PC-3 (cell line): ENCODE results near the gene IQSEC1. TPM values are rescaled to one million over a fixed set of nuclear protein-coding genes. Genes with fewer than 3 reads are reported as not detected.

Experiments used
- ATAC-seq: fragments of 200-7000 bp; cut with Tn5 transposase; 2 replicates; pipeline ENCODE4 v1.9.1; 2020; ENCODE audit warnings: mild to moderate bottlenecking, moderate library complexity
- BruUV-seq: library from RNA; stranded (reverse); fragments of 400-500 nt; replicated peaks from 2 replicates; lab custom pipeline; 2021; lab: Mats Ljungman, UMichigan
- CTCF ChIA-PET: fragments of 300-600 bp; sonication (Branson Sonifier 250); formaldehyde crosslinking; loops from one replicate; lab custom pipeline; 2022; ENCODE audit warnings: antibody characterized with exemption; lab: Charles Lee
- POLR2A ChIA-PET: fragments of 300-600 bp; sonication (Branson Sonifier 250); formaldehyde crosslinking; loops from one replicate; lab custom pipeline; 2022; ENCODE audit warnings: antibody characterized with exemption; ENCODE audit not compliant: unreplicated experiment; lab: Charles Lee
- DNase-seq: peaks from one replicate; pipeline ENCODE4 v3.0.0-alpha.2; 2015
- H2AFZ ChIP-seq: fragments of 300-600 bp; sonication (generic); 2 replicates; pipeline ENCODE4 v1.6.0; 2016; ENCODE audit warnings: antibody characterized with exemption, low read length
- H3F3A ChIP-seq: fragments of 300-600 bp; sonication (generic); one replicate; pipeline ENCODE4 v1.6.0; 2017; ENCODE audit warnings: antibody characterized with exemption, low read length, control low read depth, mild to moderate bottlenecking; ENCODE audit not compliant: unreplicated experiment
- H3K27ac ChIP-seq: fragments of 300-600 bp; sonication (generic); 2 replicates; pipeline ENCODE4 v1.5.1; 2016; ENCODE audit warnings: mild to moderate bottlenecking, low read length
- H3K27me3 ChIP-seq: fragments of 300-600 bp; sonication (generic); 2 replicates; pipeline ENCODE4 v1.6.1; 2016; ENCODE audit warnings: low read length, mixed read lengths
- H3K36me3 ChIP-seq: fragments of 300-600 bp; sonication (generic); 2 replicates; pipeline ENCODE4 v1.6.1; 2016; ENCODE audit warnings: low read depth, mixed run types, low read length, mixed read lengths
- H3K4me1 ChIP-seq: fragments of 300-600 bp; sonication (generic); 2 replicates; pipeline ENCODE4 v1.5.1; 2016; ENCODE audit warnings: low read length; ENCODE audit not compliant: insufficient read depth
- H3K4me2 ChIP-seq: fragments of 300-600 bp; sonication (generic); 2 replicates; pipeline ENCODE4 v1.6.0; 2016; ENCODE audit warnings: low read length
- H3K4me3 ChIP-seq: fragments of 300-600 bp; sonication (generic); 2 replicates; pipeline ENCODE4 v1.5.1; 2016; ENCODE audit warnings: mild to moderate bottlenecking, low read length, mixed read lengths
- H3K79me2 ChIP-seq: fragments of 300-600 bp; sonication (generic); 2 replicates; pipeline ENCODE4 v1.6.1; 2017; ENCODE audit warnings: low read length, mixed read lengths
- H3K9ac ChIP-seq: fragments of 300-600 bp; sonication (generic); 2 replicates; pipeline ENCODE4 v1.6.0; 2016; ENCODE audit warnings: mild to moderate bottlenecking, low read length
- H3K9me2 ChIP-seq: fragments of 300-600 bp; sonication (generic); replicated peaks from 2 replicates; pipeline ENCODE4 v1.6.1; 2016; ENCODE audit warnings: mixed run types, low read length, mixed read lengths
- H3K9me3 ChIP-seq: fragments of 300-600 bp; sonication (generic); 2 replicates; pipeline ENCODE4 v1.6.1; 2016; ENCODE audit warnings: low read length, mixed read lengths
- H4K20me1 ChIP-seq: fragments of 300-600 bp; sonication (generic); 2 replicates; pipeline ENCODE4 v1.6.1; 2016; ENCODE audit warnings: low read length, mixed read lengths
- CTCF ChIP-seq: fragments of 300-600 bp; sonication (generic); conservative IDR thresholded peaks from 2 replicates; pipeline ENCODE4 v1.5.1; 2017; ENCODE audit warnings: antibody characterized with exemption, low read depth, mild to moderate bottlenecking, low read length
- EZH2 ChIP-seq: fragments of 300-600 bp; sonication (generic); IDR thresholded peaks from one replicate; pipeline ENCODE4 v1.6.1; 2017; ENCODE audit warnings: antibody characterized with exemption, mild to moderate bottlenecking, low read length; ENCODE audit not compliant: unreplicated experiment
- EZH2phosphoT487 ChIP-seq: fragments of 300-600 bp; sonication (generic); IDR thresholded peaks from 2 replicates; pipeline ENCODE4 v1.6.1; 2018; ENCODE audit warnings: mild to moderate bottlenecking, antibody characterized with exemption, low read length, borderline replicate concordance
- intact Hi-C: fragments of 100-400 bp; cut with micrococcal nuclease; formaldehyde crosslinking; loops from 2 replicates; pipeline ENCODE4 v1.9.0; 2023
- total RNA-seq: library from RNA; depleted of rRNA; stranded (reverse); fragments of >200 nt; gene quantifications from 2 replicates; pipeline ENCODE4 v1.2.3, GENCODE V29; 2014

The IQSEC1 gene
- total RNA-seq, 1 experiment from 2014 or later, result 37.9 TPM

DNA sequence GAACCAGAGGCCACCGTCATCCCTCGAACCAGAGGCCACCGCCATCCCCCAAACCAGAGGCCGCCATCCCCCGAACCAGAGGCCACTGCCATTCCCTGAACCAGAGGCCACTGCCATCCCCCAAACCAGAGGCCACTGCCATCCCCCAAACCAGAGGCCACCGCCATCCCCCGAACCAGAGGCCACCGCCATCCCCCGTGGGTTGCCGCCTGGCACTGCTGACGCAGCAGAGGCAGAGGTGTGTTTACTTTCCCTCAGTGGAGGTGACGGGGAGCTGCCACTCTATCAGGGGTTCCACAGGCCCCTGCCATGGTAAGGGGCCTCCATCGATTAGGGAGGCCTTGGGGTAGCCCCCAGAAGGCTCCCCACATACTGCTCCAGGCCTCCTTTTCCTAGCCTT lies 1.5 kb downstream of the IQSEC1 start:
- POLR2A ChIA-PET, result no interaction called here
- no peak overlapping the region for H2AFZ ChIP-seq

GRCh38 chr3:13070391-13071070 lies 2.7 kb downstream of the IQSEC1 start:
- no TSS peak for BruUV-seq
- POLR2A ChIA-PET, result no interaction called here

More for the DNA sequence above, 1.5 kb downstream of the IQSEC1 start:
- Histone ChIP-seq H3K4me2 (no peak overlapping the region), H3K36me3 (no peaks in the 10 kb centered on the region), H3K27me3 (no peaks in the 10 kb centered on the region), H3K27ac (no peak overlapping the region), H3K79me2 (no peaks in the 10 kb centered on the region), H3K9me2 (no peaks in the 10 kb centered on the region), H3F3A (no peaks in the 10 kb centered on the region), H3K9me3 (no peaks in the 10 kb centered on the region), H3K4me3 (no peak overlapping the region), H4K20me1 (no peaks in the 10 kb centered on the region), H3K4me1 (no peaks in the 10 kb centered on the region), H3K9ac (no peak overlapping the region)
- no TSS peak for BruUV-seq
- no peak for DNase-seq
- intact Hi-C loops, result no loop called here
- CTCF ChIA-PET, result no interaction called here
- TF ChIP-seq CTCF, result no peak
- TF ChIP-seq EZH2, result no peak
- no peak for TF ChIP-seq EZH2phosphoT487
- no peak for ATAC-seq

More at GRCh38 chr3:13070391-13071070, 2.7 kb downstream of the IQSEC1 start:
- Histone ChIP-seq H3K4me2 (no peak overlapping the region), H3K79me2 (no peaks in the 10 kb centered on the region), H3K36me3 (no peaks in the 10 kb centered on the region), H3F3A (no peaks in the 10 kb centered on the region), H3K4me3 (no peak overlapping the region), H3K9me2 (no peaks in the 10 kb centered on the region), H2AFZ (no peak overlapping the region), H3K9ac (no peak overlapping the region), H4K20me1 (no peaks in the 10 kb centered on the region), H3K4me1 (no peaks in the 10 kb centered on the region), H3K27ac (no peak overlapping the region), H3K27me3 (no peaks in the 10 kb centered on the region), H3K9me3 (no peaks in the 10 kb centered on the region)
- DNase-seq, result no peak
- ATAC-seq, result no peak
- intact Hi-C loops, result no loop called here
- no peak for TF ChIP-seq EZH2phosphoT487
- TF ChIP-seq CTCF, result no peak
- no peak for TF ChIP-seq EZH2
- CTCF ChIA-PET, result no interaction called here
